PC-3 (cell line): ENCODE data around the gene PGAP6.

ENCODE experiments used
- EZH2 ChIP-seq: fragments of 300-600 bp; sonication (generic); IDR thresholded peaks from one replicate; pipeline ENCODE4 v1.6.1; 2017; ENCODE audit warnings: antibody characterized with exemption, mild to moderate bottlenecking, low read length; ENCODE audit not compliant: unreplicated experiment
- EZH2phosphoT487 ChIP-seq: fragments of 300-600 bp; sonication (generic); IDR thresholded peaks from 2 replicates; pipeline ENCODE4 v1.6.1; 2018; ENCODE audit warnings: mild to moderate bottlenecking, antibody characterized with exemption, low read length, borderline replicate concordance

DNA sequence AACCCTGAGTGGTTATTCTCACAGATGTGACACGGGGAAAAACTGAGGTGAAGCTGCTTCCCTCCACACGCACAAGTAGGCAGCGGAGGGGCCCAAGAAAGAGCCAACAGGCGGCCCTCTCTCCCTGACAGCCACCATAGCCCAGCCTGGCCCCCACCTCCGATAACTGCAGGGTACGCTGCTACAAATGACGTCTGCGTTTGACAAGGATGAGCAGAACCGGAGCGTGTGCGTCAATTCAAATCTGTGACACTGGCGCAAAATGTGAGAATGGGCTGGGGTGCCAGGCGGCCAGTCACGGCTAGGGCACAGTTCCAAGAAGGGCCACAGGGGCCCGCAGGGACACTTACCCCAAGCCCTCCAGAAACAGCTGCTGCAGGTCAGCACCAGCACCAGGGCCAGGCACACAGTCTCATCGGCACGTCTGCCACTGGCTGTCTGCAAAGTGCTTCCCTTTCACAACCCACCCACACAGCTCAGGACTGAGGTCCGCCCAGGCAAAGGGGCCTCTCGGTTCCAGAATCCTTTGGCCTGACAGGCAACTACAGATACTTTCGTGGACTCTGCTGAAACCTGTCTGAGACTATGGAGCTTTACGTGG, 43.7 kb downstream of the PGAP6 start:
- TF ChIP-seq EZH2 (no peak), EZH2phosphoT487 (no peak)
